Gastrocnemius medialis (tissue), 4 donors: Measurements from ENCODE around the gene DCAF11. TPM values are rescaled to one million over a fixed set of nuclear protein-coding genes. Genes with fewer than 3 reads are reported as not detected.

ENCODE experiments used
- ATAC-seq, 2 donors: fragments of 150-250 bp; one replicate each; pipeline ENCODE4 v1.9.1; 2016
- DNase-seq, 2 donors: peaks; one replicate each; pipeline ENCODE4 v3.0.0-alpha.2; 2019
- H3K27ac ChIP-seq, 4 donors: fragments of 200-600 bp; sonication (generic); 1 replicate in 1 of 4; 2 replicates in 3 of 4; pipeline ENCODE4 v1.5.1; 2016 to 2018; ENCODE audit warnings: mild to moderate bottlenecking in 2 of 4, moderate library complexity in 1 of 4
- H3K27me3 ChIP-seq, 3 donors: fragments of 200-600 bp; sonication (generic) in 2 of 3; 1 replicate in 1 of 3; 2 replicates in 2 of 3; pipeline versions ENCODE4 v1.5.1 to v1.6.0; 2016 to 2019; ENCODE audit warnings: mild to moderate bottlenecking in 1 of 3, moderate library complexity in 1 of 3
- H3K36me3 ChIP-seq, 2 donors: fragments of 200-600 bp; sonication (generic) in 1 of 2; one replicate each; pipeline ENCODE4 v1.5.1; 2017 to 2018
- H3K4me1 ChIP-seq, 2 donors: fragments of 200-600 bp; sonication (generic) in 1 of 2; one replicate each; pipeline ENCODE4 v1.5.1; 2016 to 2017; ENCODE audit warnings: mild to moderate bottlenecking in 2 of 2
- H3K4me3 ChIP-seq, 4 donors: fragments of 200-600 bp; sonication (generic) in 3 of 4; 1 replicate in 1 of 4; 2 replicates in 3 of 4; pipeline ENCODE4 v1.5.1; 2016 to 2019; ENCODE audit warnings: mild to moderate bottlenecking in 2 of 4
- H3K9me3 ChIP-seq, 3 donors: fragments of 200-600 bp; sonication (generic) in 2 of 3; 1 replicate in 1 of 3; 2 replicates in 2 of 3; pipeline ENCODE4 v1.5.1; 2016 to 2019
- CTCF ChIP-seq, 5 experiments: fragments of 450-650 bp in 3 of 5; fragments of 200-600 bp in 2 of 5; sonication (generic) in 2 of 5; IDR thresholded peaks in 4 of 5; conservative IDR thresholded peaks in 1 of 5; 1 replicate in 4 of 5; 2 replicates in 1 of 5; pipeline ENCODE4 v1.5.1; 2016 to 2019; ENCODE audit warnings: antibody characterized with exemption in 5 of 5, mild to moderate bottlenecking in 3 of 5, moderate library complexity in 3 of 5
- POLR2A ChIP-seq, 2 donors: fragments of 450-650 bp; IDR thresholded peaks; one replicate each; pipeline ENCODE4 v1.6.1; 2017; ENCODE audit warnings: antibody characterized with exemption in 2 of 2, mild to moderate bottlenecking in 2 of 2, moderate library complexity in 2 of 2
- in situ Hi-C, 4 donors: fragments of 200-750 bp; cut with MboI; loops; one replicate each; pipeline versions ENCODE4 v1.15.0 to v1.8.0; 2017; ENCODE audit warnings: low sequenced_read_pairs in 4 of 4
- intact Hi-C: fragments of 100-400 bp; cut with DNase I; formaldehyde crosslinking; loops from one replicate; pipeline ENCODE4 v1.15.1; 2023; ENCODE audit warnings: low total_unique reads
- total RNA-seq, 4 donors: library from RNA; depleted of rRNA; stranded (reverse); fragments of >200 nt; gene quantifications; one replicate each; pipeline versions ENCODE4 v1.1.0 to v1.2.3, GENCODE V29; 2016

The DCAF11 gene
- total RNA-seq, 4 donors from 2014 or later = 52.4 to 113 (median 88.7) TPM

- H3K9me3 ChIP-seq = no peaks in the 10 kb centered on the region
- no peak within 1 kb of the TSS for H3K27ac ChIP-seq
- TF ChIP-seq CTCF (IDR thresholded peaks at IDR 0.05 in 4 of 5, conservative IDR thresholded peaks at IDR 0.05 in 1 of 5) (no peak), POLR2A (IDR thresholded peaks at IDR 0.05) (no peak)
- H3K27me3 ChIP-seq = peaks cover 17 to 19% (median 18%) of the 10 kb centered on the region in 3 donors
- in situ Hi-C loops = no loop called here
- no peaks in the 10 kb centered on the region for H3K36me3 ChIP-seq
- no peak for DNase-seq
- no peak within 1 kb of the TSS for H3K4me3 ChIP-seq
- intact Hi-C loops = no loop called here
- ATAC-seq = no peak
- no peaks in the 10 kb centered on the region for H3K4me1 ChIP-seq
Observed at GRCh38 chr14:24071144-24071697, 43.4 kb upstream of the DCAF11 start, which contains the start of gene CPNE6. TSS of gene CPNE6 (plus strand) at chr14:24071562. CDS start at chr14:24072937, 1,375 bp downstream.

- TF ChIP-seq POLR2A (IDR thresholded peaks at IDR 0.05) = no peak
- no peak for TF ChIP-seq CTCF (IDR thresholded peaks at IDR 0.05 in 4 of 5, conservative IDR thresholded peaks at IDR 0.05 in 1 of 5)
- no peak for DNase-seq
- intact Hi-C loops = no loop called here
- no peak overlapping the region for H3K4me3 ChIP-seq
- H3K9me3 ChIP-seq = no peaks in the 10 kb centered on the region
- peaks cover 17 to 19% (median 18%) of the 10 kb centered on the region in 3 donors for H3K27me3 ChIP-seq
- in situ Hi-C loops = no loop called here
- no peak overlapping the region for H3K27ac ChIP-seq
- H3K4me1 ChIP-seq = no peaks in the 10 kb centered on the region
- ATAC-seq = no peak
- H3K36me3 ChIP-seq = no peaks in the 10 kb centered on the region
Observed at GRCh38 chr14:24071836-24072430, 42.6 kb upstream of the DCAF11 start.

- in situ Hi-C loops = no loop called here
- Histone ChIP-seq H3K36me3 (no peaks in the 10 kb centered on the region), H3K4me3 (no peak overlapping the region), H3K9me3 (no peaks in the 10 kb centered on the region), H3K4me1 (no peaks in the 10 kb centered on the region), H3K27ac (no peak overlapping the region), H3K27me3 (peaks cover 17 to 19% (median 18%) of the 10 kb centered on the region in 3 donors)
- ATAC-seq (no peak), DNase-seq (no peak)
- TF ChIP-seq POLR2A (IDR thresholded peaks at IDR 0.05) (no peak), CTCF (IDR thresholded peaks at IDR 0.05 in 4 of 5, conservative IDR thresholded peaks at IDR 0.05 in 1 of 5) (no peak)
- intact Hi-C loops = no loop called here
Observed at GRCh38 chr14:24072436-24072835, 42.1 kb upstream of the DCAF11 start.

- H3K4me3 ChIP-seq = no peak overlapping the region
- H3K27me3 ChIP-seq = peaks cover 17 to 19% (median 18%) of the 10 kb centered on the region in 3 donors
- ATAC-seq (no peak), DNase-seq (no peak)
- no peak overlapping the region for H3K27ac ChIP-seq
- H3K36me3 ChIP-seq = no peaks in the 10 kb centered on the region
- no peaks in the 10 kb centered on the region for H3K4me1 ChIP-seq
- in situ Hi-C loops = no loop called here
- TF ChIP-seq POLR2A (IDR thresholded peaks at IDR 0.05) = no peak
- no peak for TF ChIP-seq CTCF (IDR thresholded peaks at IDR 0.05 in 4 of 5, conservative IDR thresholded peaks at IDR 0.05 in 1 of 5)
- intact Hi-C loops = no loop called here
- H3K9me3 ChIP-seq = no peaks in the 10 kb centered on the region
Observed at GRCh38 chr14:24072881-24073877, 41.4 kb upstream of the DCAF11 start.
